GM12874 (cell line): ENCODE results near the gene CCDC3.

Experiments
- TF ChIP-seq, protein P1 (sequence below): IDR thresholded peaks from 2 replicates; pipeline ENCODE4 v1.5.1; 2011; ENCODE audit warnings: low read depth, mild to moderate bottlenecking, control low read depth, low read length, moderate library complexity; ENCODE audit not compliant: insufficient read depth

CCDC3 gene

GRCh38 chr10:12960941-12961340 is 40.6 kb downstream of the CCDC3 start:
- TF ChIP-seq, protein P1, sequence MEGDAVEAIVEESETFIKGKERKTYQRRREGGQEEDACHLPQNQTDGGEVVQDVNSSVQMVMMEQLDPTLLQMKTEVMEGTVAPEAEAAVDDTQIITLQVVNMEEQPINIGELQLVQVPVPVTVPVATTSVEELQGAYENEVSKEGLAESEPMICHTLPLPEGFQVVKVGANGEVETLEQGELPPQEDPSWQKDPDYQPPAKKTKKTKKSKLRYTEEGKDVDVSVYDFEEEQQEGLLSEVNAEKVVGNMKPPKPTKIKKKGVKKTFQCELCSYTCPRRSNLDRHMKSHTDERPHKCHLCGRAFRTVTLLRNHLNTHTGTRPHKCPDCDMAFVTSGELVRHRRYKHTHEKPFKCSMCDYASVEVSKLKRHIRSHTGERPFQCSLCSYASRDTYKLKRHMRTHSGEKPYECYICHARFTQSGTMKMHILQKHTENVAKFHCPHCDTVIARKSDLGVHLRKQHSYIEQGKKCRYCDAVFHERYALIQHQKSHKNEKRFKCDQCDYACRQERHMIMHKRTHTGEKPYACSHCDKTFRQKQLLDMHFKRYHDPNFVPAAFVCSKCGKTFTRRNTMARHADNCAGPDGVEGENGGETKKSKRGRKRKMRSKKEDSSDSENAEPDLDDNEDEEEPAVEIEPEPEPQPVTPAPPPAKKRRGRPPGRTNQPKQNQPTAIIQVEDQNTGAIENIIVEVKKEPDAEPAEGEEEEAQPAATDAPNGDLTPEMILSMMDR, result no peak

- TF ChIP-seq, protein P1, result no peak
These were observed 41.1 kb downstream of the CCDC3 start for GRCh38 chr10:12960334-12960898.

DNA sequence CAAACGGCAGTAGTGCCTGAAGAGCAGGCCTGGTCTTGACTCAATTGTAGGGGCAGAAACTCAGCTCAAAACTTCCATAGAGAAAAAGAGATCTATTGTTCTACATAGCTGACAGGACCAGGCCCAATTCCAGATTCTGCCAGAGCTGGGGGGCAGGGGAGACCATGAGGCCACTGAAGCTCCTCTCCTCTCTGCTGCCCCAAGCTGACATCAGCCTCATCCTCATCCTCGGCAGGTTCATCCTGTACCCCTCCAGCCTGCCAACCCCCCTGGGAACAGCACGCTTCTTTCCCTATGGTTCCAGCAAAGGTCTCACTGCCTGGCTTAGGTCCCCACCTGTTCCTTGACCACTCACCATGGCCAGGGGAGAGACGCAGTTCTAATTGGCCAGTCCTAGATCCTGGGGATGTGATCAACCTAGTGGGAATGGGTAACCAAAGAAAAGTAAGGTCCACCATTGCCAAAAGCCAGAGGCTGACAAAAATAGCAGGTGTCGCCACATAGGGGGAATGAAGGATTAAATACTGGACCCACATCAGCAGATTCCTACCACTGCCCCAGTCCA is 42.9 kb downstream of the CCDC3 start:
- TF ChIP-seq, protein P1, result no peak

- TF ChIP-seq, protein P1, result no peak
These were observed 44.4 kb downstream of the CCDC3 start for GRCh38 chr10:12957081-12957480.

GRCh38 chr10:12954866-12955265 is 46.6 kb downstream of the CCDC3 start:
- TF ChIP-seq, protein P1, result no peak

GRCh38 chr10:12950583-12951128 is 50.9 kb downstream of the CCDC3 start:
- TF ChIP-seq, protein P1, result no peak

- TF ChIP-seq, protein P1, result no peak
These were observed 52.3 kb downstream of the CCDC3 start for GRCh38 chr10:12949248-12949647.
